WTC11 (cell line): Measurements from ENCODE around the gene TIMM44. TPM values are rescaled to one million over a fixed set of nuclear protein-coding genes. Genes with fewer than 3 reads are reported as not detected.

Source experiments
- ATAC-seq: fragments of 200-7000 bp; cut with Tn5 transposase; 2 replicates; pipeline ENCODE4 v1.10.0; 2021; ENCODE audit warnings: mild to moderate bottlenecking, moderate library complexity
- CTCF ChIA-PET: fragments of 300-600 bp; sonication (Branson Sonifier 250); formaldehyde crosslinking; loops from one replicate; lab custom pipeline; 2021; ENCODE audit warnings: antibody characterized with exemption; lab: Charles Lee
- POLR2A ChIA-PET: fragments of 350-600 bp; sonication (Branson Sonifier 250); formaldehyde crosslinking; loops from one replicate; lab custom pipeline; 2021; ENCODE audit warnings: antibody characterized with exemption; lab: Charles Lee
- DNase-seq: peaks from one replicate; pipeline ENCODE4 v3.0.0; 2021; ENCODE audit warnings: low spot score
- H3K27ac Mint-ChIP-seq: 2 replicates; pipeline ENCODE4 v1.8.0; 2021; ENCODE audit warnings: mixed read lengths
- H3K27me3 Mint-ChIP-seq: 2 replicates; pipeline ENCODE4 v1.8.0; 2021; ENCODE audit warnings: low read depth, mild to moderate bottlenecking, moderate library complexity, mixed read lengths
- H3K36me3 Mint-ChIP-seq: 2 replicates; pipeline ENCODE4 v1.8.0; 2021; ENCODE audit warnings: mixed read lengths
- H3K4me1 Mint-ChIP-seq: 2 replicates; pipeline ENCODE4 v1.8.0; 2022; ENCODE audit warnings: mixed read lengths
- H3K4me3 Mint-ChIP-seq: 2 replicates; pipeline ENCODE4 v1.8.0; 2021; ENCODE audit warnings: mild to moderate bottlenecking, moderate library complexity, mixed read lengths
- H3K9me3 Mint-ChIP-seq: 2 replicates; pipeline ENCODE4 v1.8.0; 2021; ENCODE audit warnings: mixed read lengths
- EMX1 ChIP-seq: fragments of 250-450 bp; sonication (Bioruptor Pico); IDR thresholded peaks from 2 replicates; pipeline ENCODE4 v1.8.0; 2021; ENCODE audit warnings: mild to moderate bottlenecking
- ETV6 ChIP-seq: sonication (generic); formaldehyde crosslinking; IDR thresholded peaks from 2 replicates; pipeline ENCODE4 v1.8.1; 2022; ENCODE audit warnings: mild to moderate bottlenecking, missing genetic modification reagents
- FOXK1 ChIP-seq: sonication (generic); formaldehyde crosslinking; IDR thresholded peaks from 2 replicates; pipeline ENCODE4 v1.8.0; 2022; ENCODE audit warnings: mild to moderate bottlenecking, moderate library complexity, missing genetic modification reagents
- FOXP4 ChIP-seq: sonication (generic); formaldehyde crosslinking; IDR thresholded peaks from 2 replicates; pipeline ENCODE4 v1.8.0; 2022; ENCODE audit warnings: mild to moderate bottlenecking, missing genetic modification reagents
- JUN ChIP-seq: sonication (generic); formaldehyde crosslinking; IDR thresholded peaks from 2 replicates; pipeline ENCODE4 v1.8.0; 2023; ENCODE audit warnings: mild to moderate bottlenecking, missing genetic modification reagents
- NFE2L1 ChIP-seq: sonication (generic); formaldehyde crosslinking; IDR thresholded peaks from 2 replicates; pipeline ENCODE4 v1.8.1; 2023; ENCODE audit warnings: missing genetic modification reagents
- NFYB ChIP-seq: sonication (generic); formaldehyde crosslinking; conservative IDR thresholded peaks from 2 replicates; pipeline ENCODE4 v1.8.0; 2022; ENCODE audit warnings: low read depth, missing genetic modification reagents
- NR3C1 ChIP-seq: sonication (generic); formaldehyde crosslinking; conservative IDR thresholded peaks from 2 replicates; pipeline ENCODE4 v1.8.1; 2023; ENCODE audit warnings: low read depth, mild to moderate bottlenecking, missing genetic modification reagents
- PREB ChIP-seq: sonication (generic); formaldehyde crosslinking; IDR thresholded peaks from 2 replicates; pipeline ENCODE4 v1.8.1; 2022; ENCODE audit warnings: mild to moderate bottlenecking, missing genetic modification reagents, moderate library complexity, borderline replicate concordance
- RELA ChIP-seq: sonication (generic); formaldehyde crosslinking; IDR thresholded peaks from 2 replicates; pipeline ENCODE4 v1.8.1; 2022; ENCODE audit warnings: missing genetic modification reagents, mild to moderate bottlenecking, borderline replicate concordance
- TP53 ChIP-seq: sonication (generic); formaldehyde crosslinking; IDR thresholded peaks from 2 replicates; pipeline ENCODE4 v1.8.1; 2023; ENCODE audit warnings: mild to moderate bottlenecking, missing genetic modification reagents
- USF2 ChIP-seq: sonication (generic); formaldehyde crosslinking; IDR thresholded peaks from 2 replicates; pipeline ENCODE4 v1.8.1; 2023; ENCODE audit warnings: mild to moderate bottlenecking, missing genetic modification reagents, moderate library complexity
- ZBTB21 ChIP-seq: sonication (generic); formaldehyde crosslinking; IDR thresholded peaks from 2 replicates; pipeline ENCODE4 v1.8.1; 2023; ENCODE audit warnings: mild to moderate bottlenecking, missing genetic modification reagents, borderline replicate concordance
- ZNF121 ChIP-seq: sonication (generic); formaldehyde crosslinking; IDR thresholded peaks from 2 replicates; pipeline ENCODE4 v1.8.0; 2023; ENCODE audit warnings: missing genetic modification reagents
- ZNF138 ChIP-seq: sonication (generic); formaldehyde crosslinking; conservative IDR thresholded peaks from 2 replicates; pipeline ENCODE4 v1.8.1; 2022; ENCODE audit warnings: mild to moderate bottlenecking, moderate library complexity, missing genetic modification reagents
- ZNF219 ChIP-seq: sonication (generic); formaldehyde crosslinking; IDR thresholded peaks from 2 replicates; pipeline ENCODE4 v1.8.0; 2023; ENCODE audit warnings: missing genetic modification reagents, mild to moderate bottlenecking, borderline replicate concordance
- ZNF232 ChIP-seq: sonication (generic); formaldehyde crosslinking; IDR thresholded peaks from 2 replicates; pipeline ENCODE4 v1.8.0; 2022; ENCODE audit warnings: mild to moderate bottlenecking, missing genetic modification reagents
- ZNF263 ChIP-seq: sonication (generic); formaldehyde crosslinking; IDR thresholded peaks from 2 replicates; pipeline ENCODE4 v1.8.1; 2022; ENCODE audit warnings: low read depth, mild to moderate bottlenecking, moderate library complexity, missing genetic modification reagents
- ZNF281 ChIP-seq: sonication (generic); formaldehyde crosslinking; IDR thresholded peaks from 2 replicates; pipeline ENCODE4 v1.8.0; 2023; ENCODE audit warnings: mild to moderate bottlenecking, missing genetic modification reagents
- ZNF396 ChIP-seq: fragments of 250-450 bp; sonication (Bioruptor Pico); IDR thresholded peaks from 2 replicates; pipeline ENCODE4 v1.8.0; 2021; ENCODE audit warnings: mild to moderate bottlenecking, moderate library complexity, borderline replicate concordance
- ZNF532 ChIP-seq: fragments of 250-450 bp; sonication (Bioruptor Pico); IDR thresholded peaks from 2 replicates; pipeline ENCODE4 v1.9.0; 2021; ENCODE audit warnings: mild to moderate bottlenecking, borderline replicate concordance
- total RNA-seq: library from RNA; stranded (reverse); gene quantifications from 3 replicates; pipeline ENCODE4 v1.2.3, GENCODE V29; 2021

The TIMM44 gene
- total RNA-seq, 1 experiment from 2014 or later = 129 TPM

GRCh38 chr19:7979011-7979410, 35.5 kb upstream of the TIMM44 start:
- DNase-seq = no peak
- ChIA-PET CTCF (interaction anchor here (0.9 kb wide), 1 partner anchor 23 kb away, joined by 7 read pairs; no protein-coding TSS in a partner anchor), POLR2A (no interaction called here)
- Mint-ChIP-seq H3K9me3 (no peaks in the 10 kb centered on the region), H3K4me1 (no peaks in the 10 kb centered on the region), H3K36me3 (peaks cover 46% of the 10 kb centered on the region), H3K27ac (peak overlapping the region; percentile 60; the same call in 1 of the 2 replicates), H3K4me3 (no peak overlapping the region), H3K27me3 (no peaks in the 10 kb centered on the region)
- ATAC-seq = no peak
- TF ChIP-seq NFE2L1 (CRISPR knock-in tag) = no peak
- no peak for TF ChIP-seq ZNF532 (CRISPR knock-in tag)
- TF ChIP-seq ZNF232 (CRISPR knock-in tag) = no peak
- no peak for TF ChIP-seq NFYB
- TF ChIP-seq ZNF281 (CRISPR knock-in tag) = no peak
- TF ChIP-seq RELA (CRISPR knock-in tag) = no peak
- TF ChIP-seq ZNF263 (CRISPR knock-in tag) = no peak
- TF ChIP-seq TP53 (CRISPR knock-in tag) = no peak
- TF ChIP-seq ZBTB21 = no peak
- TF ChIP-seq ZNF121 (CRISPR knock-in tag) = no peak
- no peak for TF ChIP-seq NR3C1 (CRISPR knock-in tag)
- TF ChIP-seq JUN (CRISPR knock-in tag) = no peak
- TF ChIP-seq ZNF138 = no peak
- no peak for TF ChIP-seq ZNF396 (CRISPR knock-in tag)
- no peak for TF ChIP-seq ETV6 (CRISPR knock-in tag)

GRCh38 chr19:7978179-7978825, 34.8 kb upstream of the TIMM44 start:
- peaks cover 48% of the 10 kb centered on the region for H3K36me3 Mint-ChIP-seq
- no peak for DNase-seq
- no peak for ATAC-seq
- TF ChIP-seq JUN (CRISPR knock-in tag) (no peak), FOXK1 (no peak), EMX1 (CRISPR knock-in tag) (no peak), PREB (CRISPR knock-in tag) (no peak), FOXP4 (CRISPR knock-in tag) (no peak), USF2 (no peak), ZNF219 (no peak)
- no peaks in the 10 kb centered on the region for H3K4me1 Mint-ChIP-seq
- H3K27me3 Mint-ChIP-seq = no peaks in the 10 kb centered on the region
- no peak overlapping the region for H3K27ac Mint-ChIP-seq
- no peak overlapping the region for H3K4me3 Mint-ChIP-seq
- POLR2A ChIA-PET = no interaction called here
- no peaks in the 10 kb centered on the region for H3K9me3 Mint-ChIP-seq
- CTCF ChIA-PET = interaction anchor here (0.7 to 0.9 kb wide), 2 partner anchors 24 to 49 kb away, joined by 3 to 7 read pairs; no protein-coding TSS in a partner anchor
